Measurements from ENCODE around the gene CSNK1E. TPM values are rescaled to one million over a fixed set of nuclear protein-coding genes. Genes with fewer than 3 reads are reported as not detected.

CSNK1E gene
- total and polyA plus RNA-seq, 10 of the 15 experiments (the other 5 are each of a cell fraction or from before 2014, with no cell fraction given), result 5.9 to 107 (median 64.9) TPM

DNA sequence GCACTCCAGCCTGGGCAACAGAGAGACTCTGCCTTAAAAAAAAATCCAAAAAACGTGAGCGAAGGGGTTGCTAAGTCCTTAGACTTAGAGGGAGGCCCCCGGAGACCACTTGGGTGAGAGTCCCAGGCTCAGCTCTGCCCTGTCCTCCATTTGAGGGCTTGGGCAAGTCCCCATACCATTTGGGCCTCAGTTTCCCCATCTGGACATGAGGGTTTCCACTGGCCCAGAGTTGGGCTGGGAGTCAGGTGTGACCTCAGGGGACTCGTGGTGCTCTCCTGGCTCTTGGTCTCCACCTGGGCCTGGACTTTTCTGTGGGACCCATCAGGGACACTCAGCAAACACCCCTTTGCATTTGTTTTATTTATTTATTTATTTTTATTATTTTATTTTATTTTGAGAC lies 35.2 kb upstream of the CSNK1E start (continued):
- no peak for TF ChIP-seq NR2C2 (IDR thresholded peaks at IDR 0.05; ENCODE audit: borderline replicate concordance, control insufficient read depth, insufficient read length, low read depth)

DNA sequence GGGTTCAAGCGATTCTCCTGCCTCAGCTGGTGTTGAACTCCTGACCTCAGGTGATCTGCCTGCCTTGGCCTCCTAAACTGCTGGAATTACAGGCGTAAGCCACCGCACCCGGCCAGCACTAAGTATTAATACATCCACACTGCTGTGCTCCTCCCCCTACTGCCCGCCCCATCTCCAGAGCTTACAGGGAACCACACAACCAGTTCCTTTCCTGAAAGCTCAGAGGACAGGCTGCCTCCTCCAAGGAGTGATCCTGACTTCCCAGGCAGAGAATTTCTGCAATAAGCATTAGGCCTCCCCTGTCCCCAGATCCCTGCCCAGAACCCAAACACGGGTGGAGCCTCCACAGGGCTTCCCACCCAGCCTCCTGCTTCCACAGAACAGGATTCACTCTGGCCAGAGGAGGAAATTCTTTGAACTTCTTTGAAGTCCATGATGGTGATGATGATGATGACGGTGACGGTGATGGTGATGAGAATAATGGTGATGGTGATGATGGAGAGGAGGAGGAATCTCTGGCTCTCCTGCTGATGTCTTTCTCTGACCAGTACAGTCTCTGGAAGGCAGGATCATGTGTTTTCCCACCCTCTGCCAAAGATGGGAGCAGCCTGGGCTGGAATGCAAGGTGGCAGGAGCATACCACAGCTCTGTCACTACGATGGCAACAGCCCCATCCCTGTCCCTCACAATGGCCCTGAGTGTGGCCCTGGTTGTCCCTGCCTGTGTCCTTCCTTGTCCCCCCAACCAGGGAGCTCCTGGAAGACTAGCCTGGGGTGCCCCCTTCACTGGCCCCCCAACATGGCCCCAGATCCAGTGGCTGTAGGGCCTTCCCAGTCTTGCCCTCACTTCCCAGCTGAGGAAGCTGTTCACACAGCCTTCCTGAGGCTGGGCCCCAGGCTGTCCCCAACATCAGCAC lies 33.5 kb upstream of the CSNK1E start:
- FAIRE-seq (no peak), ATAC-seq (no peak), DNase-seq (ENCODE audit: low read depth, low spot score) (no peak)
- no peak overlapping the region for H2AFZ ChIP-seq (ENCODE audit: control insufficient read depth, low read depth, low read length)
- H3K79me2 ChIP-seq (ENCODE audit: control insufficient read depth, insufficient read depth, low read length), result no peaks in the 10 kb centered on the region
- intact Hi-C loops (cut with micrococcal nuclease; ENCODE audit: unreplicated experiment) (loop anchor here (5.0 to 10.0 kb wide), 3 partner anchors 43 to 236 kb away; partner anchors contain the start of genes BAIAP2L2 and DMC1), in situ Hi-C loops (cut with MboI) (loop anchor here (5.0 kb wide), 1 partner anchor 293 kb away; the partner anchor contains the start of gene PICK1)
- no peaks in the 10 kb centered on the region for H4K20me1 ChIP-seq (ENCODE audit: control insufficient read depth, insufficient read depth)
- H3K9me3 ChIP-seq (replicated peaks; ENCODE audit: control insufficient read depth, insufficient read depth, low read length), result no peaks in the 10 kb centered on the region
- H3K4me3 ChIP-seq, result no peak overlapping the region
- no peak overlapping the region for H3K4me2 ChIP-seq (ENCODE audit: control insufficient read depth, insufficient read depth)
- no peak overlapping the region for H3K27ac ChIP-seq (ENCODE audit: control insufficient read depth, insufficient read depth)
- 92% methylated on average over 9 of the region's 9 CpGs for WGBS (ENCODE audit: insufficient coverage, insufficient replicate concordance, low lambda C conversion rate, missing lambda C conversion rate)
- ChIA-PET POLR2A (no interaction called here), SMC1A (ENCODE audit: uncharacterized antibody, unreplicated experiment) (interaction anchor here (0.8 to 1.8 kb wide), 4 partner anchors 52 to 298 kb away, joined by 3 to 4 read pairs (median 3); no protein-coding TSS in a partner anchor), CTCF (interaction anchor here (0.6 to 2.8 kb wide), 7 partner anchors 9 to 298 kb away, joined by 3 to 12 read pairs (median 3); no protein-coding TSS in a partner anchor), RAD21 (ENCODE audit: unreplicated experiment) (interaction anchor here (1.5 kb wide), 1 partner anchor 48 kb away, joined by 3 read pairs; no protein-coding TSS in a partner anchor)
- peaks cover 6% of the 10 kb centered on the region in 2 experiments; a peak in 2 of 4 replicates for H3K36me3 ChIP-seq (ENCODE audit: control insufficient read depth in 2 of 2, insufficient read depth in 2 of 2, low read length in 1 of 2)
- no TSS peak for BruUV-seq (replicated peaks)
- no peak overlapping the region for H3K9ac ChIP-seq (ENCODE audit: control insufficient read depth, insufficient read depth, low read length)
- TF ChIP-seq, protein P1, sequence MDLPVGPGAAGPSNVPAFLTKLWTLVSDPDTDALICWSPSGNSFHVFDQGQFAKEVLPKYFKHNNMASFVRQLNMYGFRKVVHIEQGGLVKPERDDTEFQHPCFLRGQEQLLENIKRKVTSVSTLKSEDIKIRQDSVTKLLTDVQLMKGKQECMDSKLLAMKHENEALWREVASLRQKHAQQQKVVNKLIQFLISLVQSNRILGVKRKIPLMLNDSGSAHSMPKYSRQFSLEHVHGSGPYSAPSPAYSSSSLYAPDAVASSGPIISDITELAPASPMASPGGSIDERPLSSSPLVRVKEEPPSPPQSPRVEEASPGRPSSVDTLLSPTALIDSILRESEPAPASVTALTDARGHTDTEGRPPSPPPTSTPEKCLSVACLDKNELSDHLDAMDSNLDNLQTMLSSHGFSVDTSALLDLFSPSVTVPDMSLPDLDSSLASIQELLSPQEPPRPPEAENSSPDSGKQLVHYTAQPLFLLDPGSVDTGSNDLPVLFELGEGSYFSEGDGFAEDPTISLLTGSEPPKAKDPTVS (IDR thresholded peaks at IDR 0.05; ENCODE audit: low read depth, low read length), result no peak
- TF ChIP-seq CHD4 (IDR thresholded peaks at IDR 0.05) (no peak), ZNF207 (IDR thresholded peaks at IDR 0.05; ENCODE audit: borderline replicate concordance) (no peak), POLR2A (IDR thresholded peaks at IDR 0.05; ENCODE audit: low read depth, low read length) (peak; percentile 36), SMAD1 (IDR thresholded peaks at IDR 0.05; ENCODE audit: low read depth, partially characterized antibody) (no peak), RELA (IDR thresholded peaks at IDR 0.05; ENCODE audit: borderline replicate concordance, partially characterized antibody) (no peak)
- H3K27me3 ChIP-seq (replicated peaks in 1 of 2; ENCODE audit: control insufficient read depth in 2 of 2, insufficient read depth in 2 of 2, low read length in 1 of 2), result no peaks in the 10 kb centered on the region
- no peaks in the 10 kb centered on the region for H3K4me1 ChIP-seq (ENCODE audit: control insufficient read depth, insufficient read depth, low read length)
